Upper lobe of left lung (tissue), 4 donors: ENCODE measurements around the gene GPC5.

Experiments
- CTCF ChIP-seq, 6 experiments: fragments of 450-650 bp in 4 of 6; fragments of 200-600 bp in 2 of 6; sonication (generic) in 2 of 6; IDR thresholded peaks; one replicate each; pipeline ENCODE4 v1.5.1; 2016 to 2019; ENCODE audit warnings: antibody characterized with exemption in 6 of 6
- EP300 ChIP-seq, 4 donors: sonication (generic); formaldehyde crosslinking; IDR thresholded peaks; one replicate each; pipeline ENCODE4 v1.5.1; 2017; ENCODE audit warnings: antibody characterized with exemption in 4 of 4, control low read depth in 2 of 4
- POLR2A ChIP-seq, 4 donors: fragments of 450-650 bp; IDR thresholded peaks; one replicate each; pipeline ENCODE4 v1.5.1; 2016 to 2017; ENCODE audit warnings: antibody characterized with exemption in 4 of 4, mild to moderate bottlenecking in 2 of 4

- TF ChIP-seq CTCF (IDR thresholded peaks at IDR 0.05) (no peak), EP300 (IDR thresholded peaks at IDR 0.05) (no peak), POLR2A (IDR thresholded peaks at IDR 0.05) (no peak)
Measured at GRCh38 chr13:91355099-91355825, 43.2 kb upstream of the GPC5 start.
